NB4 (cell line): ENCODE results near the gene LRRC42.

ENCODE experiments used
- POLR2A ChIP-seq: IDR thresholded peaks from 2 replicates; pipeline ENCODE4 v1.6.1; 2011; ENCODE audit warnings: mild to moderate bottlenecking; ENCODE audit not compliant: insufficient read length; ENCODE audit errors: extremely low read depth
- TF ChIP-seq, protein P1 (sequence below): IDR thresholded peaks from one replicate; pipeline ENCODE4 v1.5.1; 2012; ENCODE audit warnings: low read depth, low read length

DNA sequence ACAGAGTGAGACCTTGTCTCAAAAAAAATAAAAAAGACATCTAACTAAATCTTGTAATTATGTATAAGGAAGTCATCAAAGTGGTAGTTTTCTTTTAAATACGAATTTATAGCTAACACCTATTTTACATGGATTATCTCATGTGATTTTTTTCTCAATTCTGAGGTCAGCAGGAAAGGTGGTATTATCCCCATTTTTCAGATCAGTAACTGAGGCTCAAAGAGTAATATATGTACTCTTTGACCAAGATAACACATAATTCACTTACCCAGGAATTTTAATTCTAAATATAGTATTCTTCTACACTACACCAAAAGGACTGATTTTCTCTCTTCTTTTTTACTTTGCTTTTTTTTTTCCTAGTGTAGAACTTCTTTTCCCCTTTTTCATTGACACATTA is 9.7 kb upstream of the LRRC42 start:
- no peak for TF ChIP-seq POLR2A
- TF ChIP-seq, protein P1, sequence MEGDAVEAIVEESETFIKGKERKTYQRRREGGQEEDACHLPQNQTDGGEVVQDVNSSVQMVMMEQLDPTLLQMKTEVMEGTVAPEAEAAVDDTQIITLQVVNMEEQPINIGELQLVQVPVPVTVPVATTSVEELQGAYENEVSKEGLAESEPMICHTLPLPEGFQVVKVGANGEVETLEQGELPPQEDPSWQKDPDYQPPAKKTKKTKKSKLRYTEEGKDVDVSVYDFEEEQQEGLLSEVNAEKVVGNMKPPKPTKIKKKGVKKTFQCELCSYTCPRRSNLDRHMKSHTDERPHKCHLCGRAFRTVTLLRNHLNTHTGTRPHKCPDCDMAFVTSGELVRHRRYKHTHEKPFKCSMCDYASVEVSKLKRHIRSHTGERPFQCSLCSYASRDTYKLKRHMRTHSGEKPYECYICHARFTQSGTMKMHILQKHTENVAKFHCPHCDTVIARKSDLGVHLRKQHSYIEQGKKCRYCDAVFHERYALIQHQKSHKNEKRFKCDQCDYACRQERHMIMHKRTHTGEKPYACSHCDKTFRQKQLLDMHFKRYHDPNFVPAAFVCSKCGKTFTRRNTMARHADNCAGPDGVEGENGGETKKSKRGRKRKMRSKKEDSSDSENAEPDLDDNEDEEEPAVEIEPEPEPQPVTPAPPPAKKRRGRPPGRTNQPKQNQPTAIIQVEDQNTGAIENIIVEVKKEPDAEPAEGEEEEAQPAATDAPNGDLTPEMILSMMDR = no peak
